GM12873 (cell line): ENCODE data around the gene PSMA7.

ENCODE experiments used
- TF ChIP-seq, protein P1 (sequence below): IDR thresholded peaks from 2 replicates; pipeline ENCODE4 v1.5.1; 2012; ENCODE audit warnings: low read depth, mild to moderate bottlenecking, moderate library complexity, low read length, control low read depth; ENCODE audit not compliant: insufficient read depth; ENCODE audit errors: missing control alignments

The PSMA7 gene

DNA sequence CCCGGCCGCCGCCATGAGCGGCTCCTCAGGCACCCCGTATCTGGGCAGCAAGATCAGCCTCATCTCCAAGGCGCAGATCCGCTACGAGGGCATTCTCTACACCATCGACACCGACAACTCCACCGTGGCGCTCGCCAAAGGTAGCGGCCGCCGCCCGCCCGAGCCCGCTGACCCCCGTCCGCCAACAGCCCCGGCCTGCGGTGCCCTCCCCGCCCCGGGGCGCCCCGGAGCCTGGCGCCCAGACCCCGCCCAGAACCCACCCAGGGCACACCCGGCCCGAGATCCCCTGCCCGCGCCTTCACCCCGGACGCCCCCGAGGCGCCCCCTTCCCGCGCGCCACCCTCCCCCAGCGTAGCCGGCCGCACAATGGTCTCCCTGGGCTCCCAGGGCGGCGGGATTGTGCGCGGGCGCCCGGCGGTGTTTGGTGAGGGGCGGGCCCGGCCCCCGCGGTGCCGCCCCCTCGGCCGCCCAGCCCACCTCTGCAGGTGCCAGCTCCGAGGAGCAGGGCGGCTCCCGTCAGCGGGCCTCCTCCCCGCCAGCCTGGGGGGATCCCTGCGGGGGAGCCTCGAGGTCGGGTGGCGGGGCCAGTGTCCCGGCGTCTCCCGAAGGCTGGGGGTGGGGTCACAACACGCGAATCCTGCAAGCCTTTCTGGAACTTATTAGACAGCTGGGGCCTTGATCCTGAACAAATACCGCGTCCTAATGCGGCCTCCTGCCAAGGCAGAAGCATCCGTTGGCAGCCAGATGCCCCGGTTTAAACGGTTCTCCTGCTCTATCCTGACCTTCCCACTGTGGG lies 20.3 kb downstream of the PSMA7 start:
- TF ChIP-seq, protein P1, sequence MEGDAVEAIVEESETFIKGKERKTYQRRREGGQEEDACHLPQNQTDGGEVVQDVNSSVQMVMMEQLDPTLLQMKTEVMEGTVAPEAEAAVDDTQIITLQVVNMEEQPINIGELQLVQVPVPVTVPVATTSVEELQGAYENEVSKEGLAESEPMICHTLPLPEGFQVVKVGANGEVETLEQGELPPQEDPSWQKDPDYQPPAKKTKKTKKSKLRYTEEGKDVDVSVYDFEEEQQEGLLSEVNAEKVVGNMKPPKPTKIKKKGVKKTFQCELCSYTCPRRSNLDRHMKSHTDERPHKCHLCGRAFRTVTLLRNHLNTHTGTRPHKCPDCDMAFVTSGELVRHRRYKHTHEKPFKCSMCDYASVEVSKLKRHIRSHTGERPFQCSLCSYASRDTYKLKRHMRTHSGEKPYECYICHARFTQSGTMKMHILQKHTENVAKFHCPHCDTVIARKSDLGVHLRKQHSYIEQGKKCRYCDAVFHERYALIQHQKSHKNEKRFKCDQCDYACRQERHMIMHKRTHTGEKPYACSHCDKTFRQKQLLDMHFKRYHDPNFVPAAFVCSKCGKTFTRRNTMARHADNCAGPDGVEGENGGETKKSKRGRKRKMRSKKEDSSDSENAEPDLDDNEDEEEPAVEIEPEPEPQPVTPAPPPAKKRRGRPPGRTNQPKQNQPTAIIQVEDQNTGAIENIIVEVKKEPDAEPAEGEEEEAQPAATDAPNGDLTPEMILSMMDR: no peak

DNA sequence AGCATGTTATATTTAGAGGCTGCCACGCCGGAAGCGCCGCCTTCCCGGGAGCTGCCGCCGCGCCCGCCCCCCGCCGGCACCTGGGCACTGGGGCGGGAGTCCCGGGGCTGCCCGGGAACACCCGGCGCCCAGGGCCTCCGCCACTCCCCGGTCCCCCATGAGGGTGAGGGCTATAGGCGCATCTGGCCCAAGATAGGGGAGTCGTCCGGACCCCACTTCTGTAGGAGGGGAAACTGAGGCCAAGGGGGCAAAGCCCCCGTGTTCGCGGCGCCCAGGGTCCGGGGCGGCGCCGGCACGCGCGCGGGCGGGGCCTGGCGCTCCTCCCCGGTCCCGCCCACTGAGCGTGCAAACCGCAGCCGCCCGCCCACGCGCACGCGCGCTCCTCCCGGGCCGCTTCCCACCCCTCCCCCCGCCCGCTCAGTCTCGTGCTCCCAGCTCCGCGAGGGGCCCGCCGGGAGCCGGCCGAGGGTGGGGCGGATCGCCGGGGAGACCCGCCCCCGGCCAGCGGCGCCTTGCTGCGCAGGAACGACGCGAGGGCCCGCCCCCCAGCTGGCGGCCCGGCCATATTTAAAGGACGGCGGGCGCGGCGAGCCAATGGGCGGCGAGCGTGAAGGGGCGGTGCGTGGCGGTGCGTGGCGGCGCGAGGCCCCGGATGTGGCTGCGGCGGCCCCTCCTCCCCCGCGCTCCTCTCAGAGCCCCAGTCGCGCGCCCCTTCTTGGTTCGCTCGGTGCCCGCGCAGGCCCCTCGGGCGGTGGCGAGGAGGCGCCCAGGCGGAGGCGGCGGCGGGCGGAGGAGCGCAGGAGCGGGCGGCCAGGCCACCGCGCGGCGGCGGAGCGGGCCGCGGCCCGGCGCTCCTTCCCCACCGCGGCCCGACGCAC lies 21.2 kb downstream of the PSMA7 start, which contains the start of gene LSM14B:
Gene LSM14B (plus strand): TSS at position 700 of the 878 bp plus-strand sequence. CDS start 192 bp downstream, outside the sequence.
- TF ChIP-seq, protein P1: no peak

- TF ChIP-seq, protein P1: no peak
Measured at GRCh38 chr20:62120990-62121775, 22.0 kb downstream of the PSMA7 start.

- TF ChIP-seq, protein P1: no peak
Measured at GRCh38 chr20:62120365-62120762, 22.8 kb downstream of the PSMA7 start.

DNA sequence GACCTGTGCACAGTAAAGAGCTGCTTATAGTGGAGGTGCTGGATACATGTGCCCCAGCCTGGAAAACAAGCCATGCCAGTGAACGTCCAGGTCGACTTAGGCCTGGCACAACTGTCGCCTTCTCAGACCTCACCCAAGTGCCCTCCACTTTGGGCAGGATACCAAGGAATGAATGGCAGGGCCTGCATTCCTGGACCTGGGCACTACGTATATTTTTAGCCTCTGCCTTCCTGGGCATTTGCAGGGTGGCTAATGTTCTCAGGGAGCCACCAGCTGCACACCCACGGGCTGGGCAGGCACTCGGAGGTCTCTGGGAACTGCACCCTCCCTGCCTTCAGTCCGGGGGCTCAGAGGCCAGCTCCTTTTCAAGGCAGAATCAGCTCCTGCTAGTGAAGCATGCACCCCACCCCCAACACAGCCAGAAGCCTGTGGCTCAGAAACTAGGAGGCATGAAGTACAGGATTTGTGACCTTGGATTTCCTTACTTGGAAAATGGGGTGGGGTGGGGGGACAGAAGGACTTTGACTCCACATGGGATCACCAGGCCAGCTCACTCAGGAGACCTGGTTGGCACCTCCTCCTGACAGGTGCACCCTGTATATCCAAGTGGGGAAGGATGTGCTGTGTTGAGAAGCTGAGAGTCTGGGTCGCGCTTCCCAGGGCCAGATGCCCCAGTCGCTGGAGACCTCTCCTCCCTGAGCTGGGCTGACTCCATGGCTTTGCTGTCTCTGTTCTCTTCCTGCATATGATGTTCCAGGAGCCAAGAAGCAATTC lies 23.4 kb downstream of the PSMA7 start:
- TF ChIP-seq, protein P1: no peak

DNA sequence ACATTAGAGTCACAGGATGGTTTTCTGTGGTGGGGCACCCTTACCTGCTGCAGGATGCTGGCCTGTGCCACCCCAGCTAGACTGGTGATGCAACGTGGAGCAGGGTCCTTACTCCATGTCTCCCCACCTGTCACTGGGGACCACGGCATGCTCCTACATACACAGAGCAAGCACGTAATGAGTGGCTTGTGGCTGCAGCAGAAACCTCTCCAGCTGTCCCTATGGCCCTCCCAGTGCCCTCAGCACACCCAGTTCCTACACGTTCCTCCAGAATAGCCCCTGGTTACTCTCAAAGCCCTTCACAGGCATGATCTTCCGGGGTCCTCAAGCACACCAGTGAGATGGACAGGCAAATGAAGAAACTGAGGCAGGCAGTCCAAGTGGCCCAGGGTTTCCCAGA lies 24.1 kb downstream of the PSMA7 start:
- TF ChIP-seq, protein P1: no peak
